DMS79 (cell line): ENCODE data around the gene ISCU.
"Not testable (repeated sequence)": the region's sequence is repeated elsewhere in the genome, so short reads cannot be mapped to it uniquely, and the experiment has no call there.

Experiments
- DNase-seq: peaks from one replicate; lab custom pipeline; 2025; lab: John Stamatoyannopoulos, UW

ISCU gene

GRCh38 chr12:108570743-108571608 lies 8.6 kb downstream of the ISCU start:
- no peak for DNase-seq

DNA sequence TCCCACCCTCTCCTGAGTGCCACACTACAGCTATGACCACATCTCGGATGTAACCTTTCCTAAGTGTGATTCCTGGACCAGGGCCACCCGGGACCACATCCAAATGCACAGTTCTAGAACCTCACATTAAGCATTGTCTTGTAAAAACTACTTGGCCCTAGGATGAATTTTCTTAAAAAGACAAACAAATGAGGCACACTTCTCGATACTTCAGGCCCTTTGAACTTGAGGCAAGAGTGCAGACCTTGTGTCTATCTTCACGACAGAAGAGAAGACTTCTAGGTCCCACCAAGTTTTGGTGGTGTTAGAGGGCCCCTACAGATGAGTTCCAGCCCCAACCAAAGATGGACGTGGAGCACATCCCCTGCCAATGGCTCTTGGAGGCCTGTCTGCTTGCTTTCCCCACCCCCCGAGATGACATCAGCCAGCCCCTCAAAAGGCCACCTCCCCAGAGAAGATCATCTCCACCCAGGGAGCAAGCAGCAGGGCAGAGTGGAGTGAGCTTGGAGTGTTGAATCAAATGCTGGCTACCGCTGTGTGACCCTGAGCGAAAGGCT lies 9.3 kb downstream of the ISCU start:
- no peak for DNase-seq

GRCh38 chr12:108572166-108572790 lies 9.9 kb downstream of the ISCU start:
- DNase-seq, result no peak

GRCh38 chr12:108573317-108573716 lies 10.9 kb downstream of the ISCU start:
- no peak for DNase-seq

- not testable (repeated sequence) for DNase-seq
These were observed 11.9 kb downstream of the ISCU start for GRCh38 chr12:108574276-108574675.

DNA sequence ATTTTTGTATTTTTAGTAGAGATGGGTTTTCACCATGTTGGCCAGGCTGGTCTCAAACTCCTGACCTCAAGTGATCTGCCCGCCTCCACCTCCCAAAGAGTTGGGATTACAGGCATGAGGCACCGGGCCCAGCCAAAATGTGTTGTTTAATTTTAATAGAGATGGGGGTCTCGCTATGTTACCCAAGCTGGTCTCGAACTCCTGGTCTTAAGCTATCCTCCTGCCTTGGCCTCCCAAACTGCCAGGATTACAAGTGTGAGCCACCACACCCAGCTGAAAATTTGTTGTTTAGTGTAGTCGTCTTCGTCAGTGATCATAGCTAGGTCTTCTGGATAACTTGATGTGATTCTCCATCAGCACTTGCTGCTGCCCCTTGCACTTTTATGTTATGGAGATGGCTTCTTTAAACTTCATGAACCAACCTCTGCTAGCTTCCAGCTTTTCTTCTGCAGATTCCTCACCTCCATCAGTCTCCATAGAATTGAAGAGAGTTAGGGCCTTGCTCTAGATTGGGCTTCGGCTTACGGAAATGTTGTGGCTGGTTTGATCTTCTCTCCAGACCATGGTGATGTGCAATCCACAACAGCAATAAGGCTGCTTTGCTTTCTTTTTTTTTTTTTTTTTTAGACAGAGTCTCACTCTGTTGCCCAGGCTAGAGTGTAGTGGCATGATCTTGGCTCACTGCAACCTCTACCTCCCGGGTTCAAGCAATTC lies 13.0 kb downstream of the ISCU start:
- no peak for DNase-seq

- no peak for DNase-seq
These were observed 14.4 kb downstream of the ISCU start for GRCh38 chr12:108576660-108577234.

- DNase-seq, result no peak
These were observed 15.1 kb downstream of the ISCU start for GRCh38 chr12:108577458-108577857.

DNA sequence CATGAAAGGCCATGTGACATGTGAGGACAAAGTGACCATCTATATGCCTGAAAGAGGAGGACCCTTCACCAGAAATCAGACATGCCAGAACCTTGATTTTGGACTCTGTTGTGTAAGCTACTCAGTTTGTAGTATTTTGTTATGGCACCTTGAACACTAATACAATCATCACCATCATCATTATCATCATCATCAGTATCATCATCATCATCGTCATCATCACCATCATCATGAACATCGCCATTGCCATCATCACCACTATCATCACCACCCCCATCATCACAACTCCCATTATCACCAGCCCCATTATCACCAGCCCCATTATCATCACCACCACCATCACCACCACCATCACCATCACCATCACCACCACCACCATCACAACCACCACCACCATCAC lies 15.9 kb downstream of the ISCU start:
- no peak for DNase-seq

DNA sequence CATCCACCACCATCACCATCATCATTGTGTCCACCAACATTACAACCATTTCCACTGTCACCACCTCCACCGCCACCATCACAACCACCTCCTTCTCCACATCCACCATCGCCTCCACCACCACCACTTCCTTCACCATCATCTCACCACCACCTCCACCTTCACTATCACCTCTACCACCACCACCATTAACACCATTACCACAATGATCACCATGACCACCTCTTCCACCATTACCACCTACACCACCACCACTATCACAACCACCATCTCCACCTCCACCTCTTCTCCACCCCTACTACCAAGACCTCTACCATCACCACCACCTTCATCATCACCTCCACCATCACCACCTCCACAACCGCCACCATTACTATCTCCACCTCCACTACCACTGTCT lies 16.4 kb downstream of the ISCU start:
- no peak for DNase-seq

- no peak for DNase-seq
These were observed 18.1 kb downstream of the ISCU start for GRCh38 chr12:108580531-108580930.

- DNase-seq, result no peak
These were observed 19.2 kb downstream of the ISCU start for GRCh38 chr12:108581311-108582227.

GRCh38 chr12:108582509-108582908 lies 20.1 kb downstream of the ISCU start:
- no peak for DNase-seq

DNA sequence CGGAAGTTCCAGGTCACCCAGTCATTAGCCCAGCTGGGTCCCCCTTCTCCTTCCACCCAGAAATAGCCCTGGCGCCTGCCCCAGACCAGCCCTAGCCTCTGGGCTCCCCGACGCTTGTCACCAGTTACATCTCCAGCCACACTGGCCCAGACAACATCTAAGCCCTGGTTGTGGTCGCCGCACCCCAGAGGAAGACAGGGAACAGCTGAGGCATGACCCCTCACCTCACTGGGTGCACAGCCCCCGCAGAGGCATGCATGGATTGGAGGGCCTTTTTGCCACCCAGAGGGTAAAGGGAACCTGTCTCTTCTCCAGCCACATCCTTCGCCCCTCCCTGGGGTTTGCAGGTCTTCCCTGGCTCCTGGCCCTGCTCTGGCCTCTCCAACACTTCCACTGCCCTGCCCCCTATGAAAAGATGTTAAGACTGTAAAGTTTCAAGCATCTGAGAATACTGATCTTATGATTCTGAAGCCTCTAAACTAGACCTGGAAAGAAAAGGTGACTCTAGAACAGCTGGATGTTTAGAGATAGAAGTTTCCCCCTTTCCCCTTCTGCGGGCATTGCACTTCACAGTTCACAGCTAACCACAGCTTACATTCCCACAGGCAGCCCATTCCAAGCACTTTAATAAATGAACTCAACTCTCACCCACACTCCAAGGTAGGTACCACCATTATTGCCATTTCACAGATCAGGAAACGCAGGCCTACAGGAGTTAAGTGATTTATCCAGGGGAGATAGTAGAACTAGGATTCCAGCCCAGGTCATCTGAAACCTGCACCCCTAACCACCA lies 20.8 kb downstream of the ISCU start:
- DNase-seq, result no peak

DNA sequence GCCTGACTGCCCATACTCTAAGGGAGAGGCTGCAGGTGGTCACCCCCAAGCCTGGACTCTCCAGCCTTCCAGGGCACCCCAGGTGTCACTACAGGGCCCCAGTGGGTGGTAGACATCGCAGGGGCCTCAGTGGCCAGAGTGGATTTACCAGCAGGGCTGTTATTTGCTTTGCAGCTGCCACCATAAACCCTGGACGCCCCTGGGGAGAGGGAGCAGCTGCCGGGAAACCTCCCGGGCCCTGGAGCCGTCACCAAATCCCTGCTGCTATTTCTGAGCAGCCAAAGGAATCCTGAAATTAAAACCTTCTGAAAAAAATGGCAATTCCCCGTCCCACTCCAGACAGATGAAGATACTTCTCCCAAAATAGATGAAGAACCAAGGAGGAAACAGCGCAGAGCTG lies 21.6 kb downstream of the ISCU start:
- no peak for DNase-seq

GRCh38 chr12:108584456-108585065 lies 22.2 kb downstream of the ISCU start:
- no peak for DNase-seq

DNA sequence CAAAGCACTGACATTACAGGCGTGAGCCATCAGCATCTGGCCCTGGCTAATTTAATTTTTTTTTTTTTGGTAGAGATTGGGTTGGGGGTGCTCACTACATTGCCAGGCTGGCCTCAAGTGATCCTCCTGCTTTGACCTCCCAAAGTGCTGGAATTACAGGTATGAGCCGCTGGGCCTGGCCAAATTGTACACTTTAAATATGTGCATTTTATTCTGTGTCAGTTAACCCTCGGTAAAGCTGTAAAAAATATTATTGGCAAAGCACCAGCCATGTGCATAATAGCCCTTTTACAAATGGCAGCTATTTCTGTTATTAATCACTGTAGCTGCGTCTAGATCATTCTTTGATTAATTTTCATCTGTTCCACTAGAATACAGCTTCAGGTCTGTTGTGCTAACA lies 23.5 kb downstream of the ISCU start:
- DNase-seq, result no peak

DNA sequence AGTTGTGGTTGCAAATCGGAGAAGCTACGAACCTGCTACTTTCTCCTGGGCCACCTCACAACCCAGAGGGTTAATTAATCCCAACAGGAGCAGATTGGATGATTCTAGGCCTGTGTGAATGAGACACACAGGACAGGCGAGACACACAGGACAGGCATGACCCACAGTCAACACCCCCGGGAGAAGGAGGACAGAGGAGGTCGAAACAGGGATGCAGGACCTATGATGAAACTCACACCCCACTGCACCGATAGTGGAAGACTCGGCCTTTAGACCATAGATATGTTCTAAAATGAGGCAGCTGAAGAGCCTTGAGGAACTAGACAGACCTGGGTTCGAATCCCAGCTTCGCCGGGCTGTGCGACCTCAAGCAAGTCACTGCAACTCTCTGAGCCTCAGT lies 23.9 kb downstream of the ISCU start:
- no peak for DNase-seq

GRCh38 chr12:108587826-108588225 lies 25.4 kb downstream of the ISCU start:
- no peak for DNase-seq
